Esophagus muscularis mucosa (tissue), 4 donors: ENCODE data around the gene SHOC2. TPM values are rescaled to one million over a fixed set of nuclear protein-coding genes. Genes with fewer than 3 reads are reported as not detected.
"Not testable (repeated sequence)": the region's sequence is repeated elsewhere in the genome, so short reads cannot be mapped to it uniquely, and the experiment has no call there.

Experiments
- DNase-seq: peaks from one replicate; pipeline ENCODE4 v3.0.0-alpha.2; 2017; ENCODE audit errors: extremely low spot score
- H3K27ac ChIP-seq, 4 donors: fragments of 200-600 bp; sonication (generic); replicated peaks in 1 of 4; 1 replicate in 3 of 4; 2 replicates in 1 of 4; pipeline ENCODE4 v1.5.1; 2016 to 2019; ENCODE audit warnings: mild to moderate bottlenecking in 1 of 4
- H3K27me3 ChIP-seq, 4 donors: fragments of 200-600 bp; sonication (generic); one replicate each; pipeline versions ENCODE4 v1.5.1 to v1.6.0; 2016 to 2019
- H3K36me3 ChIP-seq, 4 donors: fragments of 200-600 bp; sonication (generic); one replicate each; pipeline ENCODE4 v1.5.1; 2016 to 2019
- H3K4me1 ChIP-seq, 4 donors: fragments of 200-600 bp; sonication (generic); one replicate each; pipeline ENCODE4 v1.5.1; 2016 to 2019
- H3K4me3 ChIP-seq, 4 donors: fragments of 200-600 bp; sonication (generic); 1 replicate in 2 of 4; 2 replicates in 2 of 4; pipeline ENCODE4 v1.5.1; 2016 to 2019; ENCODE audit warnings: mild to moderate bottlenecking in 4 of 4, moderate library complexity in 1 of 4
- H3K9me3 ChIP-seq, 4 donors: fragments of 200-600 bp; sonication (generic); 1 replicate in 3 of 4; 2 replicates in 1 of 4; pipeline ENCODE4 v1.5.1; 2016 to 2019
- EP300 ChIP-seq: sonication (generic); formaldehyde crosslinking; IDR thresholded peaks from one replicate; pipeline ENCODE4 v1.6.1; 2017; ENCODE audit warnings: antibody characterized with exemption
- POLR2A ChIP-seq: fragments of 450-650 bp; IDR thresholded peaks from one replicate; pipeline ENCODE4 v1.6.1; 2017; ENCODE audit warnings: antibody characterized with exemption, moderate library complexity, mild to moderate bottlenecking, low read depth
- POLR2AphosphoS5 ChIP-seq, 2 donors: sonication (generic); formaldehyde crosslinking; IDR thresholded peaks; one replicate each; pipeline ENCODE4 v1.6.1; 2017; ENCODE audit warnings: antibody characterized with exemption in 2 of 2
- WGBS: methylation state at CpG from one replicate; pipeline ENCODE4 v1.1.5; 2018; 5-methylcytosine and 5-hydroxymethylcytosine counted together
- intact Hi-C: fragments of 100-400 bp; cut with DNase I; formaldehyde crosslinking; loops from one replicate; pipeline ENCODE4 v1.15.1; 2023
- total RNA-seq, 4 donors: library from RNA; depleted of rRNA; stranded (reverse); fragments of >200 nt; gene quantifications; one replicate each; pipeline versions ENCODE4 v1.1.0 to v1.2.1, GENCODE V29; 2016
- TF ChIP-seq, protein P1 (sequence below), 3 experiments: fragments of 200-600 bp in 2 of 3; fragments of 450-650 bp in 1 of 3; sonication (generic) in 2 of 3; IDR thresholded peaks; one replicate each; pipeline ENCODE4 v1.5.1; 2017 to 2019; ENCODE audit warnings: antibody characterized with exemption in 3 of 3, mild to moderate bottlenecking in 2 of 3, moderate library complexity in 1 of 3

The SHOC2 gene
- total RNA-seq, 4 donors from 2014 or later: 45.7 to 72.7 (median 55.3) TPM

DNA sequence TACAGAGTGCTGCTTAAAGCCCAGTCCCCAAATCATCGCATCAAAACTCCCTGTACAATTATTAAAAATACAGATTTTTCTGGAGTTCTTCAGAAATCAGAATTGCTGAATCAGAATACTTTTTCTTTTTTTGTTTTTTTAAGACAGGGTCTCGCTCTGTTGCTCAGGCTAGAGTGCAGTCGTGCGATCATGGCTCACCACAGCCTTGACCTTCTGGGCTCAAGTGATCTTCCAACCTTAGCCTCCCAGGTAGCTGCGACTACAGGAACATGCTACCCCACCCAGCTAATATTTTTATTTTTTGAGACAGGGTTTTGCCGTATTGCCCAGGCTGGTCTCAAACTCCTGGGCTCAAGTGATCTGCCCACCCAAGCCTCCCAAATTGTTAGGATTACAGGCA is 4.4 kb upstream of the SHOC2 start:
- DNase-seq: no peak
- TF ChIP-seq, protein P1, sequence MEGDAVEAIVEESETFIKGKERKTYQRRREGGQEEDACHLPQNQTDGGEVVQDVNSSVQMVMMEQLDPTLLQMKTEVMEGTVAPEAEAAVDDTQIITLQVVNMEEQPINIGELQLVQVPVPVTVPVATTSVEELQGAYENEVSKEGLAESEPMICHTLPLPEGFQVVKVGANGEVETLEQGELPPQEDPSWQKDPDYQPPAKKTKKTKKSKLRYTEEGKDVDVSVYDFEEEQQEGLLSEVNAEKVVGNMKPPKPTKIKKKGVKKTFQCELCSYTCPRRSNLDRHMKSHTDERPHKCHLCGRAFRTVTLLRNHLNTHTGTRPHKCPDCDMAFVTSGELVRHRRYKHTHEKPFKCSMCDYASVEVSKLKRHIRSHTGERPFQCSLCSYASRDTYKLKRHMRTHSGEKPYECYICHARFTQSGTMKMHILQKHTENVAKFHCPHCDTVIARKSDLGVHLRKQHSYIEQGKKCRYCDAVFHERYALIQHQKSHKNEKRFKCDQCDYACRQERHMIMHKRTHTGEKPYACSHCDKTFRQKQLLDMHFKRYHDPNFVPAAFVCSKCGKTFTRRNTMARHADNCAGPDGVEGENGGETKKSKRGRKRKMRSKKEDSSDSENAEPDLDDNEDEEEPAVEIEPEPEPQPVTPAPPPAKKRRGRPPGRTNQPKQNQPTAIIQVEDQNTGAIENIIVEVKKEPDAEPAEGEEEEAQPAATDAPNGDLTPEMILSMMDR (IDR thresholded peaks at IDR 0.05): no peak
- no peak for TF ChIP-seq POLR2A
- TF ChIP-seq EP300: no peak
- TF ChIP-seq POLR2AphosphoS5 (IDR thresholded peaks at IDR 0.05): no peak
- Histone ChIP-seq H3K36me3 (peaks cover 0 to 11% (median 1%) of the 10 kb centered on the region in 4 donors), H3K27me3 (no peaks in the 10 kb centered on the region), H3K27ac (no peak overlapping the region), H3K4me1 (peaks cover 9 to 21% (median 11%) of the 10 kb centered on the region in 4 donors), H3K9me3 (no peaks in the 10 kb centered on the region), H3K4me3 (no peak overlapping the region)
- over 99% methylated on average over 6 of the region's 6 CpGs for WGBS
- intact Hi-C loops: loop anchor here (5.0 kb wide), 1 partner anchor 43 kb away; the partner anchor contains the start of gene PDCD4

DNA sequence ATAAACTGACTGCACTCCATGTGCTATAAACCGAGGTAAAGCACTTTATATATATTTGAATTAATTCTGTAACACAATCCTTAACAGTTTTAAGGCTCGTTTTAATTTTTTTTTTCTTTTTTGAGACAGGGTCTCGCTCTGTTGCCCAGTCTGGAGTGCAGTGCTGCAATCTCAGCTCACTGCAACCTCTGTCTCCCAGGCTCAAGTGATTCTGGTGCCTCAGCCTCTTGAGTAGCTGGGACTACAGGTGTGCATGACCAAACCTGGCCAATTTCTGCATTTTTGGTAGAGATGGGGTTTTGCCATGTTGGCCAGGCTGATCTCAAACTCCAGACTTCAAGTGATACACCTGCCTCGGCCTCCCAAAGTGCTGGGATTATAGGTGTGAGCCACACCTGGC is 3.8 kb upstream of the SHOC2 start:
- 94% methylated on average over 4 of the region's 4 CpGs for WGBS
- peaks cover 9 to 23% (median 14%) of the 10 kb centered on the region in 4 donors for H3K4me1 ChIP-seq
- not testable (repeated sequence) for H3K27me3 ChIP-seq, H3K9me3 ChIP-seq, H3K27ac ChIP-seq, H3K4me3 ChIP-seq, DNase-seq
- intact Hi-C loops: loop anchor here (5.0 kb wide), 1 partner anchor 43 kb away; the partner anchor contains the start of gene PDCD4
- peaks cover 0 to 11% (median 0%) of the 10 kb centered on the region in 4 donors for H3K36me3 ChIP-seq

DNA sequence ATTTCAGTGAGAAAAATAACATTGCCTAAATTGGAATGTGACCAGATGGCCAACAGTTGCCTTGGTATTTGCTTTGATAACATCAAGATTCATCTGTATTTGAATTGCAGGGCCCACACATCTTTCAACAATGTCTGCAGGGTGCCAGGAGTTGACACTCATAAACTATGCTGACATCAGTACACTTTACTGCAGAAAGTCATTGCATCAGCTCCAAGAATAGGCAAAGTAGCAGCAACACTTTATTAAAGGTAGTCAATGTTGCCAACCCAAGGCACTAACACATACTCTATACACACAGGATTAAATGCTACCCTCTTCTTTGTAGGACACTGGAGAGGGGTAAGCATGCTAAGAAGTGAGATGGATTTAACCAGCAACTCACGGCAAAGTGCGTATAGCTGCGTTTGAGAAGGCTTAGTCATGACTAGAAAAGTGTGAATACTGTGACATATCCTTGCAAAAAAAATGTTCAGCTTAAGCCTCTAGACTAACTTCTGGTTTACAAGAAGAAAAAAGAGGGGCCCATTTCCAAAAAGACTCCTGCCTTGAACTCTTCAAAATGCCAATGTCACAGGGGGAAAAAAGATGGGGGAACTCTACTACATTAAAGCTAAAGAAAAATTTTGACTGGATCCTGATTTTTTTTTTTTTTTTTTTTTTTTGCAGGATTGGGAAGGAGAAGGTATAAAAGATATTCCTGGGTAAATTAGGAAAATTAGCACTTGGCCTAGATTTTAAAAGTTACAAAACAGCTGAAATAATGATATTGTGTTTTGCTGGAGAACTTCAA is 2.7 kb upstream of the SHOC2 start:
- Histone ChIP-seq H3K27ac (no peak overlapping the region), H3K4me1 (peaks cover 16 to 34% (median 25%) of the 10 kb centered on the region in 4 donors), H3K4me3 (no peak overlapping the region), H3K36me3 (peaks cover 0 to 9% (median 0%) of the 10 kb centered on the region in 4 donors), H3K27me3 (no peaks in the 10 kb centered on the region), H3K9me3 (no peaks in the 10 kb centered on the region)
- intact Hi-C loops: loop anchor here (5.0 kb wide), 1 partner anchor 44 kb away; the partner anchor contains the start of gene PDCD4
- DNase-seq: no peak
- TF ChIP-seq POLR2AphosphoS5 (IDR thresholded peaks at IDR 0.05) (no peak), POLR2A (no peak), EP300 (no peak)
- TF ChIP-seq, protein P1 (IDR thresholded peaks at IDR 0.05): no peak
- 91% methylated on average over 3 of the region's 3 CpGs for WGBS

DNA sequence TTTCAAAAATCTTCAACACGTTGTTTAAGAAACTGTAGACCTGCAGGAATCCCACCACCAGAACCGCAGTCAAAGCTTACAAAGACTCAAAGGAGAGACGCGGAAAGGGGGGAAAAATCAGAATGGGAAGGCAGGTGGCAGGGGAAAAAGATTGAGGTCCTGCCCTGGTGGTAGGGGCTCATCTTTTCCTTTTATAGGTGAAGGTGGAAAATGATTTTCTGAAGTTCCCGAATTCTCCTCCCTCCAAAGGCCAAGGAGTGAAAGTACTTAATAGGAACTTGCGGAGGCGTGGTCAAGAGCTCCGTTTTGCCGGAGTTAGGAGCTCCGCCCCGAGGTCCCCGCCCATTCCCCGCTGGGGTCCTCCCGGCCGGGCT is 1.1 kb upstream of the SHOC2 start:
- no peak for TF ChIP-seq POLR2A
- peak in 1 of 2 donors; percentile 83 for TF ChIP-seq POLR2AphosphoS5 (IDR thresholded peaks at IDR 0.05)
- no peak for TF ChIP-seq EP300
- TF ChIP-seq, protein P1 (IDR thresholded peaks at IDR 0.05): peak in 2 of 3 experiments; percentile 18 to 23
- Histone ChIP-seq H3K36me3 (peaks cover 0 to 6% (median 0%) of the 10 kb centered on the region in 4 donors), H3K27ac (peak overlapping the region; percentile 98 to 99 (median 98)), H3K4me1 (peaks cover 16 to 39% (median 37%) of the 10 kb centered on the region in 4 donors), H3K27me3 (no peaks in the 10 kb centered on the region), H3K4me3 (peak overlapping the region; percentile 79 to 92 (median 88)), H3K9me3 (no peaks in the 10 kb centered on the region)
- peak; percentile 98 for DNase-seq
- under 1% methylated on average over 10 of the region's 15 CpGs for WGBS
- intact Hi-C loops: loop anchor here (5.0 kb wide), 1 partner anchor 46 kb away; the partner anchor contains the start of gene PDCD4

DNA sequence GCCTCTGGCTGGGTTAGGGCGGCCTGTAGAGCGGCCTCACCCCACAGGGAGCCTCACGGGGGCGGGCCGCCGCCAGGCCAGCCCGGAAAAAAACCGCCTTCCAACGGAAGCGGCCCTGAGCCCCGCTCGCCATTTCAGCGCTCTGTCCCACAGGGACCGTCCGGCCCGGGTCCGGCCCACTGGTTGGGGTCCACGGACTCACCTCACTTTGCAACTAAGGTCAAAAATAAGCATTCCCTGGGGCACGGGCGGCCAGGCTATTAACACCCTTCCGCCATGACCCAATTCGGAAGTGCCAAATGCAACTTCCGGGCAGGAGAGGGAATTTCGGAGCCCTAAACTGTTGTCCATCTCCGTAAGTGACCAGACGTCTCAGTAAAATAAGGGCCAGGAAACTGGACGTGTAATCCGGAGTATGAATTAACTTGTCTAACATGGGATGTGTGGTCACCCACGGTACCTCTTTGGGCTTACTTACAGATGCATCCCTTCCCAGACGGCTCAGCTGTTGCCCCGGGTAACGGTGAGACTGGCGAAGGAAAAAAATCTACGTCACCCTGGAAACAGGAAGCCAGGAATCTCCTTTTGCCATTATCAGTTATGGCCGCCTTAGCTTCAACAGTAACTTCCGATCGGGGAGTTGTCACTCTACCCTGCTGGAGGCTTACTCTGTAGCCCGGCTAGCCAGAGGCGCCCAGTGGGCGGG is 608 bp upstream of the SHOC2 start, which contains the start of gene BBIP1:
Gene BBIP1 (minus strand): TSS at position 538 of the 706 bp plus-strand sequence. CDS start 1,023 bp downstream, outside the sequence.
- intact Hi-C loops: loop anchor here (5.0 kb wide), 1 partner anchor 46 kb away; the partner anchor contains the start of gene PDCD4

More for the DNA sequence above, 608 bp upstream of the SHOC2 start, which contains the start of gene BBIP1:
- Histone ChIP-seq H3K4me1 (peaks cover 16 to 45% (median 42%) of the 10 kb centered on the region in 4 donors), H3K36me3 (peaks cover 0 to 6% (median 0%) of the 10 kb centered on the region in 4 donors), H3K27me3 (no peaks in the 10 kb centered on the region), H3K4me3 (peak within 1 kb of the TSS; percentile 79 to 92 (median 88)), H3K27ac (peak within 1 kb of the TSS; percentile 98 to 99 (median 98)), H3K9me3 (no peaks in the 10 kb centered on the region)
- WGBS: 0% methylated on average over 15 of the region's 40 CpGs
- TF ChIP-seq POLR2A (peak; percentile 69), EP300 (peak; percentile 14), POLR2AphosphoS5 (IDR thresholded peaks at IDR 0.05) (peak; percentile 68 to 86)
- TF ChIP-seq, protein P1 (IDR thresholded peaks at IDR 0.05): no peak
- peak; percentile 99 for DNase-seq
